GM12872 (cell line): Measurements from ENCODE around the gene SMARCC2.

Experiments
- CTCF ChIP-seq: IDR thresholded peaks from 3 replicates; pipeline ENCODE4 v1.5.1; 2011; ENCODE audit warnings: low read depth, mild to moderate bottlenecking, low read length, moderate library complexity; ENCODE audit not compliant: insufficient read depth

SMARCC2 gene

GRCh38 chr12:56114084-56114483 is 75.2 kb downstream of the SMARCC2 start:
- no peak for TF ChIP-seq CTCF
